HepG2 (cell line): ENCODE data around the gene STARD6. TPM values are rescaled to one million over a fixed set of nuclear protein-coding genes. Genes with fewer than 3 reads are reported as not detected.

Experiments
- AHR ChIP-seq: IDR thresholded peaks from 2 replicates; pipeline ENCODE4 v1.6.1; 2018; ENCODE audit warnings: missing genetic modification reagents, missing compliant biosample characterization
- DDIT3 ChIP-seq: sonication (generic); formaldehyde crosslinking; IDR thresholded peaks from 2 replicates; pipeline ENCODE4 v1.4.0; 2020; ENCODE audit warnings: mild to moderate bottlenecking, missing genetic modification reagents
- FOXC1 ChIP-seq: sonication (generic); formaldehyde crosslinking; IDR thresholded peaks from 2 replicates; pipeline ENCODE4 v1.8.0; 2022; ENCODE audit warnings: mild to moderate bottlenecking, missing genetic modification reagents, borderline replicate concordance
- HOXA5 ChIP-seq: sonication (generic); formaldehyde crosslinking; IDR thresholded peaks from 2 replicates; pipeline ENCODE4 v1.4.0; 2020; ENCODE audit warnings: missing genetic modification reagents
- IKZF4 ChIP-seq: sonication (generic); formaldehyde crosslinking; IDR thresholded peaks from 2 replicates; pipeline ENCODE4 v1.5.1; 2020; ENCODE audit warnings: borderline replicate concordance, mild to moderate bottlenecking, low read depth, missing genetic modification reagents; ENCODE audit errors: not compliant biosample characterization
- MLLT10 ChIP-seq: sonication (generic); formaldehyde crosslinking; IDR thresholded peaks from 2 replicates; pipeline ENCODE4 v1.4.0; 2020; ENCODE audit warnings: missing genetic modification reagents
- REXO4 ChIP-seq: sonication (generic); formaldehyde crosslinking; IDR thresholded peaks from 2 replicates; pipeline ENCODE4 v1.8.0; 2022; ENCODE audit warnings: missing genetic modification reagents, mild to moderate bottlenecking, borderline replicate concordance
- TEF ChIP-seq: sonication (generic); formaldehyde crosslinking; IDR thresholded peaks from 2 replicates; pipeline ENCODE4 v1.5.0; 2020; ENCODE audit warnings: missing genetic modification reagents
- TFE3 ChIP-seq: IDR thresholded peaks from 2 replicates; pipeline ENCODE4 v1.6.1; 2016
- ZEB1 ChIP-seq: IDR thresholded peaks from 2 replicates; pipeline ENCODE4 v1.6.1; 2012; ENCODE audit warnings: mild to moderate bottlenecking, low read depth, inconsistent platforms; ENCODE audit not compliant: insufficient replicate concordance
- ZNF17 ChIP-seq: sonication (generic); formaldehyde crosslinking; IDR thresholded peaks from 2 replicates; pipeline ENCODE4 v1.5.0; 2020; ENCODE audit warnings: mild to moderate bottlenecking, missing genetic modification reagents
- ZNF34 ChIP-seq: sonication (generic); formaldehyde crosslinking; IDR thresholded peaks from 2 replicates; pipeline ENCODE4 v1.4.0; 2020; ENCODE audit warnings: mild to moderate bottlenecking, missing genetic modification reagents, borderline replicate concordance
- ZNF513 ChIP-seq: sonication (generic); formaldehyde crosslinking; conservative IDR thresholded peaks from 2 replicates; pipeline ENCODE4 v1.5.0; 2020; ENCODE audit warnings: missing genetic modification reagents
- ZNF556 ChIP-seq: sonication (generic); formaldehyde crosslinking; IDR thresholded peaks from 2 replicates; pipeline ENCODE4 v1.4.0; 2020; ENCODE audit warnings: mild to moderate bottlenecking, missing genetic modification reagents, borderline replicate concordance
- ZNF687 ChIP-seq: sonication (generic); formaldehyde crosslinking; IDR thresholded peaks from 2 replicates; pipeline ENCODE4 v1.5.1; 2020; ENCODE audit warnings: mild to moderate bottlenecking, missing genetic modification reagents, moderate library complexity
- ZNF776 ChIP-seq: sonication (generic); formaldehyde crosslinking; IDR thresholded peaks from 2 replicates; pipeline ENCODE4 v1.4.0; 2020; ENCODE audit warnings: mild to moderate bottlenecking, missing genetic modification reagents
- ZSCAN5A ChIP-seq: sonication (generic); formaldehyde crosslinking; IDR thresholded peaks from 2 replicates; pipeline ENCODE4 v1.8.0; 2022; ENCODE audit warnings: mild to moderate bottlenecking, missing genetic modification reagents, borderline replicate concordance
- polyA plus RNA-seq, 8 experiments: library from polyadenylated mRNA; depleted of rRNA in 3 of 8; stranded (reverse) in 7 of 8; unstranded in 1 of 8; fragments of >200 nt; fragmentation: Illumina TruSeq in 4 of 8; extraction: Trizol in 4 of 8; gene quantifications; 2 replicates each; pipeline versions ENCODE4 v1.2.1 to v1.2.3, GENCODE V29; 2011 to 2016; ENCODE audit warnings: low read depth in 4 of 8, missing spikeins in 1 of 8, mixed read lengths in 1 of 8; ENCODE audit not compliant: insufficient read depth in 1 of 8
- total RNA-seq, 5 experiments: library from RNA; depleted of rRNA; stranded (reverse); fragments of >200 nt; fragmentation: Illumina TruSeq; extraction: Trizol; gene quantifications; 2 replicates each; pipeline ENCODE4 v1.2.3, GENCODE V29; 2016; ENCODE audit warnings: low read depth in 1 of 5

The STARD6 gene
- total and polyA plus RNA-seq, 2 of the 13 experiments (the other 11 are each of a cell fraction or from before 2014, with no cell fraction given), result not detected

GRCh38 chr18:54357660-54358494 is at the start of gene STARD6, which contains the start of gene C18orf54 (continued):
- TF ChIP-seq ZNF687 (peak; percentile 88), ZNF513 (CRISPR knock-in tag) (no peak), ZNF34 (CRISPR knock-in tag) (no peak), FOXC1 (CRISPR knock-in tag) (no peak), ZNF776 (CRISPR knock-in tag) (no peak), ZEB1 (no peak), IKZF4 (CRISPR knock-in tag) (no peak), HOXA5 (CRISPR knock-in tag) (no peak), ZNF17 (CRISPR knock-in tag) (no peak), REXO4 (no peak), TFE3 (0 out of 2 replicates have a peak, but pooled peaks have one; percentile 26), ZSCAN5A (CRISPR knock-in tag) (0 out of 2 replicates have a peak, but pooled peaks have one; percentile 63), ZNF556 (CRISPR knock-in tag) (no peak; the same call in 1 of the 2 replicates), TEF (no peak), DDIT3 (CRISPR knock-in tag) (no peak), AHR (CRISPR knock-in tag) (peak; percentile 54; the same call in 1 of the 2 replicates), MLLT10 (CRISPR knock-in tag) (no peak)
